Islet of Langerhans (tissue), 1 donor: ENCODE data around the gene GNAS.
"Not testable (repeated sequence)": the region's sequence is repeated elsewhere in the genome, so short reads cannot be mapped to it uniquely, and the experiment has no call there.

Source experiments
- FAIRE-seq: peaks from one replicate; lab custom pipeline; 2011; peaks lifted over from hg19 to GRCh38; lab: Jason Lieb, UNC

Gene GNAS

GRCh38 chr20:58828804-58829203 is 23.7 kb upstream of the GNAS start:
- not testable (repeated sequence) for FAIRE-seq

- peak; percentile 70 for FAIRE-seq
Measured at GRCh38 chr20:58829531-58829941, 23.0 kb upstream of the GNAS start.

- FAIRE-seq = no peak
Measured at GRCh38 chr20:58832457-58832856, 20.1 kb upstream of the GNAS start.

- FAIRE-seq = no peak
Measured at GRCh38 chr20:58833921-58834320, 18.6 kb upstream of the GNAS start.

GRCh38 chr20:58835231-58835630 is 17.3 kb upstream of the GNAS start:
- FAIRE-seq = no peak

DNA sequence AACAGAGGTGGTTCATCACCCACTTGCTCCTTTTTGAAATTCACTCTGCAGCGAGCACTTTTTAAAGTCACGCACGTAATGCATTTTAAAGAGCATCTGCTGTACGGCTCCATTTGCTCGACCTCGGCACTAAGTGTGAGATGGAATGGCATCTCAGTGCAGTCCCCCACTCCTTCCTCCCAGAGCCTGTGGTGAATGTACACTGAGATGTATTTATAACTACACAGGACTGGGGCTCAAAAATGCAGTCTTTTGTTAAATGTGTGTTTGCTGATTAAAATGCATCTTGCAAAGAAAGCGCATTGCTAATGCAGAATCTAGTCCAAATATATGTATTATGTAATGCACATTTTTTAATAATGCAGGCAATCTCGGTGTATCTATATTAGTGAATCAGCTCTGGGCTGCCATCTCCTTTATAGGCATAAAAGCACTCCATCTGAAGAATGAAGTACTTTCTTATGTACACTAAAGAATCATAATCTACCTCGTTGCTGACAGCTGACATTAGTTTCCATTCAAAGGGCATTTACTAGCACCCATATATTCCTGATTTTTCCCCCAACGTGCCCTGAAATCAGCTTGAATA is 15.8 kb upstream of the GNAS start:
- no peak for FAIRE-seq

GRCh38 chr20:58837717-58838116 is 14.8 kb upstream of the GNAS start:
- FAIRE-seq = no peak

DNA sequence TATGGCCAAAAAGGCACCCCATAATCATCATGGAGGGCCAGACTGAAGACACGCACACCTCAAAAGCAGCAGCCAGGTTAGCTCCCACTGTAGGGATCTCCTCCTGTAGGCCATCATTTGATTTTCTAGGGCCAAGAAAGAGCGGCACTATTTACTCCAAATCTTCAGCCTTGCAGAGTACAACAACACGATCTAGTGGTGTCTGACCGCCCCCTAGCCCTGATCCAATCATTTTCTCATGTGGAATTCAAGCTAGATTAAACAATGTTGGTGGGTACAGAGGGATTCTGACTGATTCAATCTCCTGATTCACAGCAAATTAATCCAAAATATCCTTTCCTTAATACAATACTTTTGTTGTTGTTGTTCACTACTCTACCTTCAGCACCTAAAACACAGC is 14.3 kb upstream of the GNAS start:
- FAIRE-seq = no peak

- no peak for FAIRE-seq
Measured at GRCh38 chr20:58839474-58839874, 13.0 kb upstream of the GNAS start.

GRCh38 chr20:58839991-58840747 is 12.3 kb upstream of the GNAS start:
- FAIRE-seq = no peak

GRCh38 chr20:58840816-58841538 is 11.5 kb upstream of the GNAS start:
- FAIRE-seq = no peak

DNA sequence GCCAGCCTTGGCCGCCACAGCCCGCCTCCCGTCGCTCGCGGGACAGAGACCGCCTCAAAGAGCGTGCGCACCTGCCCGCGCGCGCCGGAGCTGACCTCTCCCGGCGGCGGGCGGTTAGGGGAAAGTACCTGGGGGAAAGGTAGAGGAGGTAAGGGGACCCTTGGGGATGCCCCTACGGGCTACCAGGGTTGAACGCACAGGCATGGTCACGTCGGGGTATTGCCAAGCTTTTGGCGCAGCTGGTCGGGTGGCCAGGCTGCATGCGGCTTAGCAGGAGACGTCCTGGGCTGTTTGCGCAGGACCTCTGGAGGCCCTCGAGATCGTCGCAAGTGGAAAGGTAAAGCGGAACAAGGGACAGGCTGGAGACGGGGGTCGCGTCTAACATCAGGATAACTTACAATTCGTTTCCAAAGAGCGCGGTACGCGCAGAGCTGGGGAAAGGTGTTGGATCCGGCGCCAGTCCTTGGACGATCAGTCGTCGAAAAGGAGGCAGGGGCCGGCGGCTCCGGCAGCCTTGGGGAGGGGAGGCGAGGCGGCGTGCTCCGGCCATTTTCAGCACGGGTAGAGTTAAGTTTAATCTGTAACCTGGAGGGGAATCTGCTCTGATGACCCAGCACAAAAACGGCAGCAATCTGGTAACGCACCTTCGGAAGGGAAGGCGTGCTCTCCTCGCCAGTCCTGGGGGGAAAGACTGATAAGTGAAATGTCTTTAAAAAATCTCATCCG is 10.8 kb upstream of the GNAS start:
- FAIRE-seq = no peak

- no peak for FAIRE-seq
Measured at GRCh38 chr20:58842276-58842675, 10.2 kb upstream of the GNAS start.

DNA sequence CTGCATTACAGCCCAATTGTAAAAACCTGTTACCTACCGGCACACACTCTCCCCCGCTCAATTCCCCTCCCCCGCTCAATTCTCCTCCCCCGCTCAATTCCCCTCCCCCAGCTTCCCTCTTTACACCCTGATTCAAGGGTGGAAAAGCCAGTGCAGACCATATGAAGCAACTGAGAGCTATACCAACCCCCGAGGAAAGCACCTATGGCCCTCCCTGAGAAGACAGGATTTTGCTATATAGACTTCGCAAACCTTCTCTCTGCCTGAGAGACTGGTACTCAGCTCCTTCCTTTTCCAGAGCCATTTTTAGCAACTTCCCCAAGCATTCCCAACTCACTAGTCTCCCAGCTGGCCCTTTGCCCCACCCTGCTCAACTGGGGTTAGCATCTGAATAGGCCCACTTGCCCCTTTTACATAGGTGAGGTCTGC is 9.4 kb upstream of the GNAS start:
- no peak for FAIRE-seq

DNA sequence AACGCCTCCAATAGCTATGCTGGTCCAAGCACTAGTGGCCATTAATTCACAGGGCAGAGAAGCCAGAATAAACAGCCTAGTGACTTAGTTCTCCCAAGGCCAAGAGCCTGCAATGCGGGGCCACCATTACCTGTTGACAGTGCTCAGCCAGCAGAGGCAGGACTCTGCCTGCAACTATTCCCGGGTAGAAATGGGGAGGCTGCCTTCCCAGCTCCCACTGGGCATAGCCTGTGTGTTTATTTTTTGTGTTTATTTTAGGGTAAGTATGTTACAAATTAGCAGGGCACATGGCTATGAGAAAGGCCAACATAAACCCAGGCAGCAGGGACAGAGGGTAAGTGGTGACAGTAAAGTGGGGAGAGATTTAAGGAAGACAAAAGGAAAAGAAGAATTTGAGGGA is 6.8 kb upstream of the GNAS start:
- no peak for FAIRE-seq

- no peak for FAIRE-seq
Measured at GRCh38 chr20:58847463-58847862, 5.1 kb upstream of the GNAS start.

- no peak for FAIRE-seq
Measured at GRCh38 chr20:58850693-58851174, 1.8 kb upstream of the GNAS start, which contains the start of gene GNAS-AS1. Gene GNAS-AS1 (minus strand): TSS chr20:58850902.

DNA sequence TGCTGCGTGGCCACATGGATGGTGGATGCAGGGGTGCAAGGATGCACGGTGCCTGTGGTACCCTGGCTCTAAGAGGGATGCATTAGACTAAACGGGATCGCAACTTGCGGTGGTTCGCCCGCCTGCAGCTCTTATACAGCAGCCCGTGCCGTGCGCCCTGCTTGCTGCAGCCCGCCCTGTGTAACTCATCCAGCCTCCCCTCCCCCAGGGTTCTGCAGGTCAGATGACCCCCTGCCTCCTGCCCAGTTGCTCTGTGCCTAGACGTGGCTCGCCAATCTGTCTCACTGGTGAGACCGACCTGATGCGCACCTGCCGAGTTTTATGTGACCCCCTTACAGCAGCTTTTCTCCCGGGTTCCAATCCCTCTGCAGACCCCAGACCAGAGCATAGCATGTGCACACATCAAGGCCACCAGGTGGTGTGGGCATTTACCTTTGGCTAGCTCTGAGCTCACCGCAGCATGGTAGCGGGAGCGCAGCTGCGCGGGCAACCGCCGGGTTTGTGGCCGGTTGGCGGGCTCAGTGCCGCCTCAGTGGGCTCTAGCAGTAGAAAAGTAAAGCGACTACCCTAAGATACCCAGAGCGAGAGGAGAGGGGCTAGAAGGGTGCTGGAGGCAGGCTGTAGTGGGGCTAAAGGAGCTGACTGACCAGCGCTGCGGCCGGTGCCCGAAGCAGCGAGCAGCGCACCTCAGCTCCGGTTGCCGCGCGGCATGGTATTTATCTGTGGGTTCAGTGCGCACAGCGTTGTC is 1.1 kb upstream of the GNAS start:
- FAIRE-seq = no peak

DNA sequence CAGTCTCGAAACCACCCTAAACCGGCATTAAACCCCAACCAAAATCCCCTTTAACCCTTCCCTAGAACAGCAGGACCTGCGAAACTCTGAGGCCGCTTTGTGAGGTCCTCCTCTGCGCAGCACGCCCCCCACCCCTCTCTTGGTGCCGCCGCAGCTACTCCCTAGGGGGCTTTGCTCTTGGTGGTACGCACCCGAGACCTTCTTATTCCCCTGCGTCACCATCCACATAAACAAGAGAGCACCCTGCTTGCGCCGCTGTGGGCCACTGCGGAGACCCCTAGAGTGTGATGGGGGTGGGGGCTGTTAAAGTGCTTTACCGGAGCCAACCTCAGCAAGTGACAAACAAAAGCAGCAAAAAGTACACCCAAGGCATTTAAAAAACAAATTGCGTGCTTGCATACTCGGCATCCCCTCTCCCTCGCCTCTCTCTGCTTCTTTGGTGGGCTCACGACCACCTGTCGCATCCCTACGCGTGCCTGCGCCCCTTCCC is 502 bp upstream of the GNAS start:
- no peak for FAIRE-seq

DNA sequence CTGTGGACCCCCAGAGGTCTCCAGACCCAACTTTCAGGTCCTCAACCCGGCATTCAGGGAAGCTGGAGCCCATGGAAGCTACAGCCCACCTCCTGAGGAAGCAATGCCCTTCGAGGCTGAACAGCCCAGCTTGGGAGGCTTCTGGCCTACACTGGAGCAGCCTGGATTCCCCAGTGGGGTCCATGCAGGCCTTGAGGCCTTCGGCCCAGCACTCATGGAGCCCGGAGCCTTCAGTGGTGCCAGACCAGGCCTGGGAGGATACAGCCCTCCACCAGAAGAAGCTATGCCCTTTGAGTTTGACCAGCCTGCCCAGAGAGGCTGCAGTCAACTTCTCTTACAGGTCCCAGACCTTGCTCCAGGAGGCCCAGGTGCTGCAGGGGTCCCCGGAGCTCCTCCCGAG is 950 bp downstream of the GNAS start:
- no peak for FAIRE-seq

- FAIRE-seq = no peak
Measured at GRCh38 chr20:58853976-58854637, 1.6 kb downstream of the GNAS start.
